Prostate gland (tissue), 2 donors: ENCODE measurements around the gene FXYD5. TPM values are rescaled to one million over a fixed set of nuclear protein-coding genes. Genes with fewer than 3 reads are reported as not detected.

Source experiments
- DNase-seq: peaks from one replicate; pipeline ENCODE4 v3.0.0-alpha.2; 2019; ENCODE audit warnings: low spot score
- H3K27ac ChIP-seq, 2 donors: fragments of 200-600 bp; sonication (generic); 2 replicates each; pipeline ENCODE4 v1.5.1; 2017 to 2019
- H3K27me3 ChIP-seq: fragments of 200-600 bp; sonication (generic); replicated peaks from 2 replicates; pipeline ENCODE4 v1.5.1; 2019; ENCODE audit not compliant: insufficient read depth
- H3K36me3 ChIP-seq, 2 donors: fragments of 200-600 bp; sonication (generic); 1 replicate in 1 of 2; 2 replicates in 1 of 2; pipeline versions ENCODE4 v1.5.1 to v1.8.1; 2017 to 2019
- H3K4me1 ChIP-seq: fragments of 200-600 bp; sonication (generic); replicated peaks from 2 replicates; pipeline ENCODE4 v1.5.1; 2019
- H3K4me3 ChIP-seq, 2 donors: fragments of 200-600 bp; sonication (generic); 2 replicates each; pipeline ENCODE4 v1.5.1; 2017 to 2019
- H3K9me3 ChIP-seq: fragments of 200-600 bp; sonication (generic); 2 replicates; pipeline ENCODE4 v1.5.1; 2017
- POLR2A ChIP-seq: fragments of 450-650 bp; IDR thresholded peaks from one replicate; pipeline ENCODE4 v1.6.1; 2016; ENCODE audit warnings: antibody characterized with exemption, mild to moderate bottlenecking
- POLR2AphosphoS5 ChIP-seq: sonication (generic); formaldehyde crosslinking; IDR thresholded peaks from one replicate; pipeline ENCODE4 v1.6.1; 2017; ENCODE audit warnings: antibody characterized with exemption
- WGBS: methylation state at CpG from one replicate; pipeline ENCODE4 v1.1.5; 2018; 5-methylcytosine and 5-hydroxymethylcytosine counted together
- intact Hi-C: fragments of 100-400 bp; cut with DNase I; formaldehyde crosslinking; loops from one replicate; pipeline ENCODE4 v1.14.2; 2022
- total RNA-seq, 2 donors: library from RNA; depleted of rRNA; stranded (reverse); fragments of >200 nt; gene quantifications; one replicate each; pipeline ENCODE4 v1.1.0, GENCODE V29; 2016
- TF ChIP-seq, protein P1 (sequence below), 4 experiments: fragments of 200-600 bp in 2 of 4; fragments of 450-650 bp in 2 of 4; sonication (generic) in 2 of 4; IDR thresholded peaks; 1 replicate in 3 of 4; 2 replicates in 1 of 4; pipeline ENCODE4 v1.5.1; 2016 to 2019; ENCODE audit warnings: antibody characterized with exemption in 4 of 4, mild to moderate bottlenecking in 2 of 4, moderate library complexity in 2 of 4

The FXYD5 gene
- total RNA-seq, 2 donors from 2014 or later: 18.8 to 43.2 TPM

- Histone ChIP-seq H3K27ac (no peak overlapping the region), H3K36me3 (no peaks in the 10 kb centered on the region), H3K27me3 (no peaks in the 10 kb centered on the region), H3K9me3 (no peaks in the 10 kb centered on the region), H3K4me1 (no peaks in the 10 kb centered on the region), H3K4me3 (no peak overlapping the region)
- WGBS: 92% methylated on average over 15 of the region's 15 CpGs
- DNase-seq: no peak
- no peak for TF ChIP-seq POLR2AphosphoS5
- TF ChIP-seq, protein P1, sequence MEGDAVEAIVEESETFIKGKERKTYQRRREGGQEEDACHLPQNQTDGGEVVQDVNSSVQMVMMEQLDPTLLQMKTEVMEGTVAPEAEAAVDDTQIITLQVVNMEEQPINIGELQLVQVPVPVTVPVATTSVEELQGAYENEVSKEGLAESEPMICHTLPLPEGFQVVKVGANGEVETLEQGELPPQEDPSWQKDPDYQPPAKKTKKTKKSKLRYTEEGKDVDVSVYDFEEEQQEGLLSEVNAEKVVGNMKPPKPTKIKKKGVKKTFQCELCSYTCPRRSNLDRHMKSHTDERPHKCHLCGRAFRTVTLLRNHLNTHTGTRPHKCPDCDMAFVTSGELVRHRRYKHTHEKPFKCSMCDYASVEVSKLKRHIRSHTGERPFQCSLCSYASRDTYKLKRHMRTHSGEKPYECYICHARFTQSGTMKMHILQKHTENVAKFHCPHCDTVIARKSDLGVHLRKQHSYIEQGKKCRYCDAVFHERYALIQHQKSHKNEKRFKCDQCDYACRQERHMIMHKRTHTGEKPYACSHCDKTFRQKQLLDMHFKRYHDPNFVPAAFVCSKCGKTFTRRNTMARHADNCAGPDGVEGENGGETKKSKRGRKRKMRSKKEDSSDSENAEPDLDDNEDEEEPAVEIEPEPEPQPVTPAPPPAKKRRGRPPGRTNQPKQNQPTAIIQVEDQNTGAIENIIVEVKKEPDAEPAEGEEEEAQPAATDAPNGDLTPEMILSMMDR (IDR thresholded peaks at IDR 0.05): no peak
- TF ChIP-seq POLR2A: no peak
- intact Hi-C loops: no loop called here
Measured at GRCh38 chr19:35112995-35113688, 41.4 kb upstream of the FXYD5 start.

DNA sequence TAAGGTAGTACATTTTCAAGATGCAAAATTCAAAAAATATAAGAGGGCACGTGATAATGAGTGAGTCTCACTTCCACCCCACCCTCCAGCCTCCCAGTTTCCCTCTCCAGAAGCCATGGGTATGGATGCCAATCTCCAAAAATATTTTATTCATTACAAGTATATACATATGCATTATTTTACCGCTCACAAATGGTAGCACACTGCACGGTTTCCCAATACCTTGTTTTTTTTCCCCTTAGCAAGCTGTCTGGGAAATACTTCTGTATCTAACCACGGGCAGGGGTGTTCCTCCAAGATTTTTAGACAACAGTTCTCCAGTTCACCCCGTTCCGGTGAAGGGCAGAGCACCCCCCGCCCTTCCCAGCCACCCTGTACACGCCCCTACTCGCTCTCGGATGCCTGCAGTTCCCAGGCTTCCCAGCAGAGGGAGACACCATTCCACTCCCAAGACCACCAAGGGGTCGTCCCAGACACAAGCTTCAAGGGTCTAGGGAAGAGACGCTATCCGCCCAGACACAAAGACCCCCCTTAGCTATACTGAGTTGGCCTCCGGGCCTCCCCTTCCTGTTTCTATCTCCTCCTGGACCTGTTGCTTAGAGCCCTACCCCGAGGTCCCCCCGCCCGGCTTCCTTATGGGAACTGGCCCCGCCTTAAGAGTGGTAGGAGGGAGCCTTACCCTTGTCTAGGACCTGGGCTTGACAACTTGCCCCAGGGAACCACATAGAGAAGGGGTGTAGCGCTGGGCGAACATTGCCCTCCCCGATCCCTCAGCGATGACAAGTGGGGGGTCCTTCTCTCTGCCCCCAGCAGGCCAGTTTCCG, 40.0 kb upstream of the FXYD5 start:
- TF ChIP-seq POLR2AphosphoS5 (peak; percentile 70), POLR2A (peak; percentile 71)
- TF ChIP-seq, protein P1 (IDR thresholded peaks at IDR 0.05): peak; percentile 94 to 98 (median 97)
- Histone ChIP-seq H3K9me3 (no peaks in the 10 kb centered on the region), H3K4me3 (peak overlapping the region; percentile 64 to 65), H3K36me3 (no peaks in the 10 kb centered on the region), H3K4me1 (no peaks in the 10 kb centered on the region), H3K27ac (peak overlapping the region; percentile 83 to 88), H3K27me3 (no peaks in the 10 kb centered on the region)
- WGBS: 9% methylated on average over 23 of the region's 23 CpGs
- intact Hi-C loops: loop anchor here (1.0 kb wide), 1 partner anchor 21 kb away; the partner anchor contains the start of gene LGI4
- DNase-seq: peak; percentile 84

- no peaks in the 10 kb centered on the region for H3K4me1 ChIP-seq
- H3K9me3 ChIP-seq: no peaks in the 10 kb centered on the region
- H3K27ac ChIP-seq: peak within 1 kb of the TSS; percentile 83 to 88
Measured at GRCh38 chr19:35115177-35115951, 39.2 kb upstream of the FXYD5 start, which contains the start of gene FXYD3. TSS of gene FXYD3 (plus strand) at chr19:35115823. CDS start at chr19:35119377, 3,554 bp downstream.

DNA sequence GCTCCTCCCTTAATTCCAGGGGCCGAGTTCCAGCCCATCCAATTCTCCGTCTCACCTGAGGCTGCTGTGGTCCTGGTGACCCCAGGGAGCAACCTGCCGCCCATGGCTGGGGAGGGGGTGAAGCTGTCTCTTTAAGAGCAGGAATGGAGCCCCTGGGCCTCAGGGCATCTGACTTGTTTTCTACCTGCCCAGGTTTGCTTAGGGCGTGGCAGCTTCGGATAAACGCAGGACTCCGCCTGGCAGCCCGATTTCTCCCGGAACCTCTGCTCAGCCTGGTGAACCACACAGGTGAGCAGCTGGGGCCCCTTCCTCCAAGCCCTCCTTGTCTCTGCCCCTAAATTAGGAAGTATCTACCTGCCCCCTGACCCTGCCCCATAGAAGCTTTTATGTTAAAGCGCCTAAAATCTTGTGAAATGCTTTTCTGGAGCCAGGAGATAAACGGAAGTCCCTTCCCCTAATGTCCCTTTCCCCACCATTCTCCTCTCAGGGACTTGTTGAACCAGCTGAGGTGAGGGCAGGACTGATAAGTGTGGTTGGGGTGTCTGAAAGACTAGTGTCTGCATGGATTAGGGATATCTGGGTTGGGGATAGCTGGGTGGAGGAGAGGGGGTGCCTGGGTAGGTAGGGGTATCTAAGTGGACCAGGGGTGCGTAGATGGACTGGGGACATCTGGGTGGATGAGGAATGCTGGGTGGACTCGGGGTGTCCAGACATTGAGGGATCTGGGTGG, 38.3 kb upstream of the FXYD5 start:
- intact Hi-C loops: no loop called here
- peak overlapping the region; percentile 83 to 88 for H3K27ac ChIP-seq
- H3K9me3 ChIP-seq: no peaks in the 10 kb centered on the region
- peak; percentile 76 for DNase-seq
- WGBS: 55% methylated on average over 13 of the region's 13 CpGs
- H3K27me3 ChIP-seq: no peaks in the 10 kb centered on the region
- peak; percentile 58 for TF ChIP-seq POLR2AphosphoS5
- TF ChIP-seq, protein P1 (IDR thresholded peaks at IDR 0.05): peak in 1 of 4 experiments; percentile 5
- TF ChIP-seq POLR2A: peak; percentile 85
- peak overlapping the region; percentile 64 to 65 for H3K4me3 ChIP-seq
- H3K36me3 ChIP-seq: no peaks in the 10 kb centered on the region
- no peaks in the 10 kb centered on the region for H3K4me1 ChIP-seq

More at GRCh38 chr19:35115177-35115951, 39.2 kb upstream of the FXYD5 start, which contains the start of gene FXYD3:
- Histone ChIP-seq H3K27me3 (no peaks in the 10 kb centered on the region), H3K36me3 (no peaks in the 10 kb centered on the region), H3K4me3 (peak within 1 kb of the TSS; percentile 64 to 65)
- no peak for DNase-seq
- 35% methylated on average over 14 of the region's 14 CpGs for WGBS
- intact Hi-C loops: no loop called here
- TF ChIP-seq, protein P1 (IDR thresholded peaks at IDR 0.05): no peak
- TF ChIP-seq POLR2AphosphoS5: no peak
- TF ChIP-seq POLR2A: peak; percentile 34
